K562 (cell line): ENCODE data around the gene PGPEP1. TPM values are rescaled to one million over a fixed set of nuclear protein-coding genes. Genes with fewer than 3 reads are reported as not detected.

ENCODE experiments used
- CBX3 ChIP-seq, 2 experiments: IDR thresholded peaks; 1 replicate in 1 of 2; 2 replicates in 1 of 2; pipeline ENCODE4 v1.6.1; 2012; ENCODE audit warnings: inconsistent platforms in 2 of 2, low read length in 2 of 2, borderline replicate concordance in 1 of 2, control low read depth in 1 of 2
- ELK1 ChIP-seq: sonication (generic); formaldehyde crosslinking; IDR thresholded peaks from 2 replicates; pipeline ENCODE4 v1.8.1; 2022; ENCODE audit warnings: missing genetic modification reagents
- FOXJ3 ChIP-seq: sonication (generic); formaldehyde crosslinking; IDR thresholded peaks from 2 replicates; pipeline ENCODE4 v1.4.0; 2020; ENCODE audit warnings: mild to moderate bottlenecking, missing genetic modification reagents
- MLLT1 ChIP-seq, 2 experiments: fragments of 450-650 bp; IDR thresholded peaks; 2 replicates each; pipeline ENCODE4 v1.6.1; 2016
- MTF1 ChIP-seq: fragments of 250-450 bp; sonication (Bioruptor Pico); IDR thresholded peaks from 2 replicates; pipeline ENCODE4 v1.9.0; 2021; ENCODE audit warnings: moderate library complexity, mild to moderate bottlenecking, inconsistent platforms, borderline replicate concordance
- NONO ChIP-seq, 2 experiments: fragments of 200-400 bp in 1 of 2; fragments of 450-650 bp in 1 of 2; formaldehyde crosslinking in 1 of 2; IDR thresholded peaks; 2 replicates each; pipeline ENCODE4 v1.6.1; 2017; ENCODE audit warnings: low read depth in 2 of 2, mild to moderate bottlenecking in 2 of 2, moderate library complexity in 2 of 2, low read length in 1 of 2
- NR3C1 ChIP-seq: sonication (generic); formaldehyde crosslinking; IDR thresholded peaks from 2 replicates; pipeline ENCODE4 v1.8.1; 2022; ENCODE audit warnings: missing genetic modification reagents
- RBM17 ChIP-seq: fragments of 200-400 bp; formaldehyde crosslinking; IDR thresholded peaks from 2 replicates; pipeline ENCODE4 v1.6.1; 2017; ENCODE audit warnings: low read depth, mild to moderate bottlenecking, low read length, borderline replicate concordance
- SIN3B ChIP-seq: fragments of 450-650 bp; IDR thresholded peaks from 2 replicates; pipeline ENCODE4 v1.6.1; 2017; ENCODE audit warnings: low read depth, mild to moderate bottlenecking, moderate library complexity
- SPI1 ChIP-seq: IDR thresholded peaks from 2 replicates; pipeline ENCODE4 v1.6.1; 2011; ENCODE audit warnings: low read depth, low read length, control low read depth, borderline replicate concordance
- USF1 ChIP-seq: sonication (generic); formaldehyde crosslinking; IDR thresholded peaks from 2 replicates; pipeline ENCODE4 v1.9.0; 2022; ENCODE audit warnings: mild to moderate bottlenecking, missing genetic modification reagents
- ZBTB7A ChIP-seq: IDR thresholded peaks from 2 replicates; pipeline ENCODE4 v1.6.1; 2011; ENCODE audit warnings: low read depth, mild to moderate bottlenecking, low read length, moderate library complexity, borderline replicate concordance; ENCODE audit not compliant: control insufficient read depth
- ZC3H4 ChIP-seq: sonication (generic); formaldehyde crosslinking; IDR thresholded peaks from 2 replicates; pipeline ENCODE4 v1.9.0; 2021; ENCODE audit warnings: missing genetic modification reagents, borderline replicate concordance
- ZNF12 ChIP-seq: sonication (generic); formaldehyde crosslinking; IDR thresholded peaks from 2 replicates; pipeline ENCODE4 v1.4.0; 2020; ENCODE audit warnings: mild to moderate bottlenecking, missing genetic modification reagents
- ZNF253 ChIP-seq: fragments of 250-450 bp; sonication (Bioruptor Pico); conservative IDR thresholded peaks from 2 replicates; pipeline ENCODE4 v1.6.1; 2021; ENCODE audit warnings: mild to moderate bottlenecking
- ZNF318 ChIP-seq, 2 experiments: fragments of 450-650 bp; IDR thresholded peaks; 2 replicates each; pipeline ENCODE4 v1.6.1; 2016; ENCODE audit warnings: mild to moderate bottlenecking in 2 of 2, borderline replicate concordance in 1 of 2, low read depth in 1 of 2, moderate library complexity in 1 of 2
- ZNF668 ChIP-seq: fragments of 250-450 bp; sonication (Bioruptor Pico); IDR thresholded peaks from 2 replicates; pipeline ENCODE4 v1.8.0; 2022; ENCODE audit warnings: mild to moderate bottlenecking, inconsistent platforms
- polyA plus RNA-seq, 8 experiments: library from polyadenylated mRNA; depleted of rRNA in 4 of 8; stranded (reverse) in 5 of 8; unstranded in 3 of 8; fragments of >200 nt; fragmentation: Nextera tagmentation in 2 of 8; fragmentation: Illumina TruSeq in 1 of 8; extraction: Ambion mirVana in 2 of 8; extraction: Trizol in 1 of 8; gene quantifications; 2 replicates each; pipeline versions ENCODE4 v1.2.1 to v1.2.3, GENCODE V29; 2011 to 2014; ENCODE audit warnings: inconsistent platforms in 1 of 8, missing spikeins in 1 of 8
- total RNA-seq, 7 experiments: library from RNA; depleted of rRNA in 6 of 7; stranded (reverse); fragments of >200 nt in 6 of 7; fragmentation: Illumina TruSeq in 2 of 7; extraction: Trizol in 2 of 7; gene quantifications; 2 replicates each; pipeline versions ENCODE4 v1.2.1 to v1.2.3, GENCODE V29; 2011 to 2021; ENCODE audit warnings: low replicate concordance in 1 of 7

PGPEP1 gene
- total and polyA plus RNA-seq, 9 of the 15 experiments (the other 6 are each of a cell fraction or from before 2014, with no cell fraction given) = 10.0 to 69.6 (median 33.5) TPM

GRCh38 chr19:18339723-18340122 lies 675 bp upstream of the PGPEP1 start (continued):
- TF ChIP-seq FOXJ3 (CRISPR knock-in tag) (no peak), ZC3H4 (CRISPR knock-in tag) (no peak), ZNF318 (IDR thresholded peaks at IDR 0.05; ENCODE audit: borderline replicate concordance in 1 of 2, low read depth in 1 of 2) (no peak), SIN3B (no peak), ZNF253 (CRISPR knock-in tag) (no peak), ZNF668 (CRISPR knock-in tag) (no peak), USF1 (no peak), ZBTB7A (peak; percentile 45; the same call in 1 of the 2 replicates), MLLT1 (IDR thresholded peaks at IDR 0.05) (0 out of 4 replicates have a peak, but pooled peaks of 1 of the 2 experiments have one; percentile 12), CBX3 (IDR thresholded peaks at IDR 0.05; ENCODE audit: borderline replicate concordance in 1 of 2, low read length in 2 of 2) (no peak), ELK1 (CRISPR knock-in tag) (no peak), NONO (IDR thresholded peaks at IDR 0.05; ENCODE audit: low read depth in 2 of 2, low read length in 1 of 2) (no peak), MTF1 (CRISPR knock-in tag) (no peak), NR3C1 (CRISPR knock-in tag) (no peak), SPI1 (no peak), ZNF12 (0 out of 2 replicates have a peak, but pooled peaks have one; percentile 19), RBM17 (no peak)
